IMR-90 (cell line): Measurements from ENCODE around the gene SEPTIN5. TPM values are rescaled to one million over a fixed set of nuclear protein-coding genes. Genes with fewer than 3 reads are reported as not detected.

ENCODE experiments used
- ATAC-seq: fragments of 200-7000 bp; cut with Tn5 transposase; 2 replicates; pipeline ENCODE4 v1.9.1; 2020; ENCODE audit warnings: low read depth, mild to moderate bottlenecking, moderate library complexity
- BruUV-seq: library from RNA; stranded (reverse); fragments of 400-500 nt; replicated peaks from 2 replicates; lab custom pipeline; 2021; lab: Mats Ljungman, UMichigan
- CTCF ChIA-PET: fragments of 300-600 bp; formaldehyde crosslinking; extraction: SDS; loops from one replicate; lab custom pipeline; 2021; ENCODE audit warnings: antibody characterized with exemption; lab: Yijun Ruan, JAX
- POLR2A ChIA-PET: fragments of 300-600 bp; sonication (Branson Sonifier 250); formaldehyde crosslinking; loops from one replicate; lab custom pipeline; 2022; ENCODE audit warnings: antibody characterized with exemption; ENCODE audit not compliant: unreplicated experiment; lab: Charles Lee
- DNase-seq: peaks from one replicate; pipeline ENCODE4 v3.0.0; 2013
- H2AFZ ChIP-seq: replicated peaks from 2 replicates; pipeline ENCODE3; 2013; ENCODE audit warnings: low read length, mild to moderate bottlenecking; ENCODE audit not compliant: poor library complexity
- H2AK5ac ChIP-seq: 2 replicates; pipeline ENCODE4 v1.6.1; 2013; ENCODE audit warnings: low read depth, low read length, inconsistent platforms
- H2AK9ac ChIP-seq: replicated peaks from 2 replicates; pipeline ENCODE3; 2013; ENCODE audit warnings: mild to moderate bottlenecking, low read depth, low read length, moderate library complexity; ENCODE audit not compliant: poor library complexity
- H2BK120ac ChIP-seq: 2 replicates; pipeline ENCODE4 v1.6.1; 2013; ENCODE audit warnings: low read depth, low read length, inconsistent platforms
- H2BK15ac ChIP-seq: 3 replicates; pipeline ENCODE4 v1.6.1; 2013; ENCODE audit warnings: low read depth, low read length, inconsistent platforms
- H2BK20ac ChIP-seq: 2 replicates; pipeline ENCODE4 v1.6.1; 2013; ENCODE audit warnings: low read depth, mild to moderate bottlenecking, inconsistent platforms, low read length, moderate library complexity
- H2BK5ac ChIP-seq: 2 replicates; pipeline ENCODE4 v1.6.1; 2013; ENCODE audit warnings: mild to moderate bottlenecking, low read depth, low read length, inconsistent platforms; ENCODE audit not compliant: poor library complexity, severe bottlenecking
- H3K14ac ChIP-seq: replicated peaks from 2 replicates; pipeline ENCODE4 v1.6.1; 2013; ENCODE audit warnings: low read depth, low read length, inconsistent platforms
- H3K18ac ChIP-seq: 2 replicates; pipeline ENCODE4 v1.6.1; 2013; ENCODE audit warnings: low read depth, low read length, control low read depth
- H3K23ac ChIP-seq: 2 replicates; pipeline ENCODE4 v1.6.1; 2013; ENCODE audit warnings: low read depth, low read length, inconsistent platforms
- H3K27ac ChIP-seq: 2 replicates; pipeline ENCODE4 v1.5.1; 2013; ENCODE audit warnings: mild to moderate bottlenecking, control low read depth, low read length; ENCODE audit not compliant: insufficient read depth
- H3K27me3 ChIP-seq: 2 replicates; pipeline ENCODE4 v1.6.1; 2013; ENCODE audit warnings: low read length; ENCODE audit not compliant: control insufficient read depth, insufficient read depth
- H3K36me3 ChIP-seq: 2 replicates; pipeline ENCODE4 v1.6.1; 2013; ENCODE audit warnings: low read length, mixed read lengths; ENCODE audit not compliant: control insufficient read depth, insufficient read depth
- H3K4ac ChIP-seq: 2 replicates; pipeline ENCODE4 v1.6.1; 2013; ENCODE audit warnings: low read depth, low read length, inconsistent platforms
- H3K4me1 ChIP-seq: 2 replicates; pipeline ENCODE4 v1.6.1; 2013; ENCODE audit warnings: low read length, mixed read lengths; ENCODE audit not compliant: control insufficient read depth, insufficient read depth
- H3K4me2 ChIP-seq: 2 replicates; pipeline ENCODE4 v1.6.1; 2013; ENCODE audit warnings: low read depth, mild to moderate bottlenecking, control low read depth, low read length, moderate library complexity
- H3K4me3 ChIP-seq: 2 replicates; pipeline ENCODE4 v1.5.1; 2013; ENCODE audit warnings: low read depth, mild to moderate bottlenecking, control low read depth, low read length, moderate library complexity; ENCODE audit not compliant: insufficient read depth
- H3K56ac ChIP-seq: 2 replicates; pipeline ENCODE4 v1.6.1; 2013; ENCODE audit warnings: low read length, inconsistent platforms; ENCODE audit not compliant: insufficient read depth; ENCODE audit errors: extremely low read depth
- H3K79me1 ChIP-seq, 2 experiments: 2 replicates each; pipeline ENCODE4 v1.6.1; 2013; ENCODE audit warnings: low read length in 2 of 2, inconsistent platforms in 1 of 2, low read depth in 1 of 2
- H3K9ac ChIP-seq: 2 replicates; pipeline ENCODE4 v1.6.1; 2013; ENCODE audit warnings: low read depth, low read length, control low read depth
- H3K9me1 ChIP-seq: 2 replicates; pipeline ENCODE4 v1.6.1; 2013; ENCODE audit warnings: low read length, inconsistent platforms; ENCODE audit not compliant: insufficient read depth
- H3K9me3 ChIP-seq: 2 replicates; pipeline ENCODE4 v1.6.1; 2013; ENCODE audit warnings: low read length; ENCODE audit not compliant: control insufficient read depth, insufficient read depth
- H4K20me1 ChIP-seq: 2 replicates; pipeline ENCODE4 v1.6.1; 2013; ENCODE audit warnings: low read length, inconsistent platforms; ENCODE audit not compliant: insufficient read depth
- H4K5ac ChIP-seq: 2 replicates; pipeline ENCODE4 v1.6.1; 2013; ENCODE audit warnings: mild to moderate bottlenecking, low read depth, low read length, control low read depth
- H4K8ac ChIP-seq, 2 experiments: 2 replicates each; pipeline ENCODE4 v1.6.1; 2013; ENCODE audit warnings: low read depth in 2 of 2, low read length in 2 of 2, control low read depth in 1 of 2, inconsistent platforms in 1 of 2
- H4K91ac ChIP-seq: 2 replicates; pipeline ENCODE4 v1.6.1; 2013; ENCODE audit warnings: low read depth, low read length, inconsistent platforms; ENCODE audit not compliant: insufficient read depth
- BHLHE40 ChIP-seq: fragments of 150-350 bp; IDR thresholded peaks from 2 replicates; pipeline ENCODE4 v1.6.1; 2016; ENCODE audit warnings: mild to moderate bottlenecking, low read depth, low read length
- CTCF ChIP-seq: conservative IDR thresholded peaks from 2 replicates; pipeline ENCODE4 v1.5.1; 2012; ENCODE audit warnings: mild to moderate bottlenecking, low read depth, low read length, improper control_type of control experiment
- MAZ ChIP-seq: IDR thresholded peaks from 2 replicates; pipeline ENCODE4 v1.6.1; 2012; ENCODE audit warnings: low read depth, mild to moderate bottlenecking, low read length, improper control_type of control experiment, moderate library complexity, borderline replicate concordance
- MXI1 ChIP-seq: IDR thresholded peaks from 2 replicates; pipeline ENCODE4 v1.6.1; 2012; ENCODE audit warnings: low read depth, mild to moderate bottlenecking, low read length, moderate library complexity, borderline replicate concordance
- NFE2L2 ChIP-seq: fragments of 150-350 bp; IDR thresholded peaks from 2 replicates; pipeline ENCODE4 v1.6.1; 2016; ENCODE audit warnings: low read depth, mild to moderate bottlenecking, low read length
- RCOR1 ChIP-seq: IDR thresholded peaks from 2 replicates; pipeline ENCODE4 v1.6.1; 2012; ENCODE audit warnings: mild to moderate bottlenecking, low read length, improper control_type of control experiment; ENCODE audit not compliant: insufficient replicate concordance
- WGBS, 2 experiments: methylation state at CpG; one replicate each; pipeline versions ENCODE4 v1.1.5 to v1.1.7; 2013; ENCODE audit warnings: missing lambda C conversion rate in 2 of 2; ENCODE audit not compliant: insufficient read length in 1 of 2; ENCODE audit errors: extremely low coverage in 2 of 2; 5-methylcytosine and 5-hydroxymethylcytosine counted together
- dilution Hi-C: fragments of 300-500 bp; cut with HindIII; formaldehyde crosslinking; loops from one replicate; pipeline ENCODE4 v1.14.3; 2018; ENCODE audit warnings: low sequenced_read_pairs; ENCODE audit not compliant: unreplicated experiment
- in situ Hi-C: fragments of 300-500 bp; cut with MboI; formaldehyde crosslinking; loops from 3 replicates; pipeline ENCODE4 v1.14.3; 2019; ENCODE audit warnings: low sequenced_read_pairs, inconsistent platforms, mixed read lengths
- intact Hi-C: fragments of 100-400 bp; cut with micrococcal nuclease; formaldehyde crosslinking; loops from 2 replicates; pipeline ENCODE4 v1.10.0; 2022
- polyA plus RNA-seq, 3 experiments: library from polyadenylated mRNA; depleted of rRNA; stranded (reverse); fragments of >200 nt; gene quantifications; 2 replicates each; pipeline ENCODE4 v1.2.3, GENCODE V29; 2012; ENCODE audit warnings: low replicate concordance in 1 of 3
- total RNA-seq: library from RNA; depleted of rRNA; stranded (reverse); fragments of >200 nt; gene quantifications from 2 replicates; pipeline ENCODE4 v1.2.3, GENCODE V29; 2012

The SEPTIN5 gene
- total and polyA plus RNA-seq, 2 of the 4 experiments (the other 2 are of a cell fraction): 16.8 to 20.7 TPM

- H3K23ac ChIP-seq: no peak overlapping the region
- dilution Hi-C loops (no loop called here), in situ Hi-C loops (no loop called here), intact Hi-C loops (no loop called here)
- 0 out of 2 replicates have a peak, but pooled peaks cover 2% of the 10 kb centered on the region for H3K4me1 ChIP-seq
- CTCF ChIA-PET: no interaction called here
- TF ChIP-seq MAZ: no peak
- no peak for TF ChIP-seq RCOR1
- no peak for TF ChIP-seq MXI1
- no peak for TF ChIP-seq CTCF
- no peak for TF ChIP-seq NFE2L2
- TF ChIP-seq BHLHE40: no peak
- peak overlapping the region; percentile 50 for H2AK9ac ChIP-seq
- H3K18ac ChIP-seq: no peak overlapping the region
- no peak overlapping the region for H4K5ac ChIP-seq
- H3K9me3 ChIP-seq: peaks cover 4% of the 10 kb centered on the region; the same call in 1 of the 2 replicates
- DNase-seq: no peak
- 59% methylated on average over 15 of the region's 25 CpGs; no CpG with 5 or more reads in 1 of the 2 experiments for WGBS, 2 experiments
- no peak overlapping the region for H3K9ac ChIP-seq
- H2BK15ac ChIP-seq: no peak overlapping the region
- no peak overlapping the region for H2BK5ac ChIP-seq
- H2AK5ac ChIP-seq: no peak overlapping the region
- H4K20me1 ChIP-seq: no peaks in the 10 kb centered on the region
- BruUV-seq: no TSS peak
- no peak overlapping the region for H2BK120ac ChIP-seq
- H4K91ac ChIP-seq: no peak overlapping the region
- ATAC-seq: no peak
- H3K79me1 ChIP-seq: no peaks in the 10 kb centered on the region
- H3K56ac ChIP-seq: no peak overlapping the region
- H3K4ac ChIP-seq: no peak overlapping the region
- no peak overlapping the region for H2AFZ ChIP-seq
- no peak overlapping the region for H3K14ac ChIP-seq
- peaks cover 93% of the 10 kb centered on the region for H3K27me3 ChIP-seq
- H2BK20ac ChIP-seq: no peak overlapping the region
- no peak overlapping the region for H3K4me3 ChIP-seq
- H4K8ac ChIP-seq: no peak overlapping the region
- H3K9me1 ChIP-seq: no peaks in the 10 kb centered on the region
- no peaks in the 10 kb centered on the region for H3K36me3 ChIP-seq
- no peak overlapping the region for H3K27ac ChIP-seq
- H3K4me2 ChIP-seq: no peak overlapping the region
- POLR2A ChIA-PET: no interaction called here
Observed at GRCh38 chr22:19764636-19765476, 50.6 kb downstream of the SEPTIN5 start.
